ENCODE results near the gene HTT.

Gene HTT

GRCh38 chr4:3174371-3175338 is 100.2 kb downstream of the HTT start:
- no peak for DNase-seq (ENCODE audit: low read depth in 3 of 3)

GRCh38 chr4:3176367-3177229 is 102.1 kb downstream of the HTT start:
- DNase-seq (ENCODE audit: low read depth in 3 of 3): no peak

GRCh38 chr4:3177426-3177825 is 102.9 kb downstream of the HTT start:
- no peak for DNase-seq (ENCODE audit: low read depth in 3 of 3)

GRCh38 chr4:3177905-3178304 is 103.4 kb downstream of the HTT start:
- DNase-seq (ENCODE audit: low read depth in 3 of 3): no peak

GRCh38 chr4:3178351-3178750 is 103.9 kb downstream of the HTT start:
- no peak for DNase-seq (ENCODE audit: low read depth in 3 of 3)

- no peak for DNase-seq (ENCODE audit: low read depth in 3 of 3)
Measured at GRCh38 chr4:3179126-3179706, 104.7 kb downstream of the HTT start.

GRCh38 chr4:3183008-3183407 is 108.5 kb downstream of the HTT start:
- DNase-seq (ENCODE audit: low read depth in 3 of 3): no peak

GRCh38 chr4:3184725-3185124 is 110.2 kb downstream of the HTT start:
- DNase-seq (ENCODE audit: low read depth in 3 of 3): no peak

- DNase-seq (ENCODE audit: low read depth in 3 of 3): no peak
Measured at GRCh38 chr4:3186609-3187008, 112.1 kb downstream of the HTT start.

GRCh38 chr4:3188118-3188517 is 113.6 kb downstream of the HTT start:
- no peak for DNase-seq (ENCODE audit: low read depth in 3 of 3)

GRCh38 chr4:3189459-3189858 is 115.0 kb downstream of the HTT start:
- DNase-seq (ENCODE audit: low read depth in 3 of 3): no peak

- DNase-seq (ENCODE audit: low read depth in 3 of 3): no peak
Measured at GRCh38 chr4:3190549-3190948, 116.1 kb downstream of the HTT start.

- DNase-seq (ENCODE audit: low read depth in 3 of 3): no peak
Measured at GRCh38 chr4:3192188-3192587, 117.7 kb downstream of the HTT start.

- DNase-seq (ENCODE audit: low read depth in 3 of 3): no peak
Measured at GRCh38 chr4:3192827-3193226, 118.3 kb downstream of the HTT start.

- no peak for DNase-seq (ENCODE audit: low read depth in 3 of 3)
Measured at GRCh38 chr4:3193531-3194203, 119.2 kb downstream of the HTT start.

- DNase-seq (ENCODE audit: low read depth in 3 of 3): no peak
Measured at GRCh38 chr4:3196670-3197359, 122.3 kb downstream of the HTT start.

- no peak for DNase-seq (ENCODE audit: low read depth in 3 of 3)
Measured at GRCh38 chr4:3197366-3198105, 123.1 kb downstream of the HTT start.

GRCh38 chr4:3198906-3199305 is 124.4 kb downstream of the HTT start:
- DNase-seq (ENCODE audit: low read depth in 3 of 3): no peak

GRCh38 chr4:3199653-3200422 is 125.4 kb downstream of the HTT start:
- DNase-seq (ENCODE audit: low read depth in 3 of 3): no peak
